KOPT-K1 (cell line): ENCODE results near the gene FMC1.

Experiments used
- H3K27ac ChIP-seq: fragments of 200-600 bp; sonication (generic); 2 replicates; pipeline ENCODE4 v1.5.1; 2016; ENCODE audit warnings: antibody characterized with exemption, mild to moderate bottlenecking, low read depth, low read length; ENCODE audit not compliant: poor library complexity, severe bottlenecking
- H3K36me3 ChIP-seq: fragments of 200-600 bp; sonication (generic); 2 replicates; pipeline ENCODE4 v1.5.1; 2017; ENCODE audit warnings: antibody characterized with exemption, mild to moderate bottlenecking, low read length, moderate library complexity; ENCODE audit not compliant: insufficient read depth
- H3K9me3 ChIP-seq: fragments of 200-600 bp; sonication (generic); 2 replicates; pipeline ENCODE4 v1.5.1; 2017; ENCODE audit warnings: antibody characterized with exemption, low read length, mild to moderate bottlenecking; ENCODE audit not compliant: insufficient read depth, poor library complexity, severe bottlenecking

Gene FMC1

GRCh38 chr7:139389091-139389490 is 48.0 kb downstream of the FMC1 start:
- H3K9me3 ChIP-seq = no peaks in the 10 kb centered on the region
- peaks cover 95% of the 10 kb centered on the region for H3K36me3 ChIP-seq
- no peak overlapping the region for H3K27ac ChIP-seq

- H3K36me3 ChIP-seq = peaks cover 95% of the 10 kb centered on the region
- H3K27ac ChIP-seq = no peak overlapping the region
- no peaks in the 10 kb centered on the region for H3K9me3 ChIP-seq
These were observed 48.6 kb downstream of the FMC1 start for GRCh38 chr7:139389774-139390173.

GRCh38 chr7:139393621-139394211 is 52.6 kb downstream of the FMC1 start:
- Histone ChIP-seq H3K9me3 (no peaks in the 10 kb centered on the region), H3K27ac (peak overlapping the region; percentile 11), H3K36me3 (peaks cover 95% of the 10 kb centered on the region)

GRCh38 chr7:139394540-139394939 is 53.4 kb downstream of the FMC1 start:
- H3K36me3 ChIP-seq = peaks cover 95% of the 10 kb centered on the region

More at GRCh38 chr7:139394540-139394939, 53.4 kb downstream of the FMC1 start:
- H3K27ac ChIP-seq = peak overlapping the region; percentile 11
- H3K9me3 ChIP-seq = no peaks in the 10 kb centered on the region
